ENCODE data around the gene TMEM204. TPM values are rescaled to one million over a fixed set of nuclear protein-coding genes. Genes with fewer than 3 reads are reported as not detected.

Gene TMEM204
- total RNA-seq, 4 donors from 2014 or later = 38.5 to 85.3 (median 66.0) TPM

- no peak for DNase-seq
- TF ChIP-seq POLR2A (IDR thresholded peaks at IDR 0.05) = no peak
- TF ChIP-seq, protein P1, sequence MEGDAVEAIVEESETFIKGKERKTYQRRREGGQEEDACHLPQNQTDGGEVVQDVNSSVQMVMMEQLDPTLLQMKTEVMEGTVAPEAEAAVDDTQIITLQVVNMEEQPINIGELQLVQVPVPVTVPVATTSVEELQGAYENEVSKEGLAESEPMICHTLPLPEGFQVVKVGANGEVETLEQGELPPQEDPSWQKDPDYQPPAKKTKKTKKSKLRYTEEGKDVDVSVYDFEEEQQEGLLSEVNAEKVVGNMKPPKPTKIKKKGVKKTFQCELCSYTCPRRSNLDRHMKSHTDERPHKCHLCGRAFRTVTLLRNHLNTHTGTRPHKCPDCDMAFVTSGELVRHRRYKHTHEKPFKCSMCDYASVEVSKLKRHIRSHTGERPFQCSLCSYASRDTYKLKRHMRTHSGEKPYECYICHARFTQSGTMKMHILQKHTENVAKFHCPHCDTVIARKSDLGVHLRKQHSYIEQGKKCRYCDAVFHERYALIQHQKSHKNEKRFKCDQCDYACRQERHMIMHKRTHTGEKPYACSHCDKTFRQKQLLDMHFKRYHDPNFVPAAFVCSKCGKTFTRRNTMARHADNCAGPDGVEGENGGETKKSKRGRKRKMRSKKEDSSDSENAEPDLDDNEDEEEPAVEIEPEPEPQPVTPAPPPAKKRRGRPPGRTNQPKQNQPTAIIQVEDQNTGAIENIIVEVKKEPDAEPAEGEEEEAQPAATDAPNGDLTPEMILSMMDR (IDR thresholded peaks at IDR 0.05) = no peak
- H3K4me1 ChIP-seq = no peaks in the 10 kb centered on the region
- no peaks in the 10 kb centered on the region for H3K27me3 ChIP-seq
- no peak overlapping the region for H3K27ac ChIP-seq
- peaks cover 14 to 33% of the 10 kb centered on the region in 2 donors for H3K36me3 ChIP-seq
- no peak overlapping the region for H3K4me3 ChIP-seq (replicated peaks in 1 of 3)
- intact Hi-C loops (cut with DNase I) = no loop called here
- no peaks in the 10 kb centered on the region for H3K9me3 ChIP-seq
- WGBS, 2 donors = 90 to 91% methylated on average over 11 of the region's 13 CpGs
These were observed 34.5 kb downstream of the TMEM204 start for GRCh38 chr16:1567988-1568387.

- Histone ChIP-seq H3K27me3 (no peaks in the 10 kb centered on the region), H3K36me3 (peaks cover 10 to 19% of the 10 kb centered on the region in 2 donors), H3K4me1 (no peaks in the 10 kb centered on the region), H3K27ac (no peak overlapping the region), H3K9me3 (no peaks in the 10 kb centered on the region), H3K4me3 (replicated peaks in 1 of 3) (no peak overlapping the region)
- intact Hi-C loops (cut with DNase I) = no loop called here
- no peak for DNase-seq
- TF ChIP-seq POLR2A (IDR thresholded peaks at IDR 0.05) = no peak
- TF ChIP-seq, protein P1 (IDR thresholded peaks at IDR 0.05) = no peak
- 78 to 81% methylated on average over 7 of the region's 7 CpGs for WGBS, 2 donors
These were observed 37.7 kb downstream of the TMEM204 start for GRCh38 chr16:1571012-1571671.

DNA sequence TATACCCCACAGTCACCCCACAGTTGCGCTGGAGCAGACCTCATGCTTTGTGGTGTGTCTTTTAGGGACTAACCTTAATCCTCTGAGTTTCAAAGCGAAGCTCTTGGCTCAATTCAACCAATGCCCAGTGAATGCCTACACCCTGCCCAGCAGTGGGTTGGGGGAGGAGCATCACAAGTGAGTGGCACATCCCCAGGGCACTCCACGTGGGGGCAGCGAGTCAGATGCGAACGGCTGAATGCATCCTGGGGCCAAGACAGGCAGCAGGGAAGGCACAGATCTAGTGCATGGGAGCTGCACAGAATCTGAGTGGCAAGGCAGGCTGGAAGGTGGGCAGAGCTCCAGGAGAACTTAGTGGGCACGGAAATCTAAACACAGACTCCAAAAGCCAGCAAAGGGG lies 39.2 kb downstream of the TMEM204 start:
- H3K4me1 ChIP-seq = no peaks in the 10 kb centered on the region
- H3K9me3 ChIP-seq = no peaks in the 10 kb centered on the region
- intact Hi-C loops (cut with DNase I) = no loop called here
- H3K36me3 ChIP-seq = peaks cover 10 to 16% of the 10 kb centered on the region in 2 donors
- TF ChIP-seq POLR2A (IDR thresholded peaks at IDR 0.05) = no peak
- TF ChIP-seq, protein P1 (IDR thresholded peaks at IDR 0.05) = no peak
- 74 to 90% methylated on average over 7 of the region's 7 CpGs for WGBS, 2 donors
- H3K27me3 ChIP-seq = no peaks in the 10 kb centered on the region
- H3K27ac ChIP-seq = no peak overlapping the region
- no peak overlapping the region for H3K4me3 ChIP-seq (replicated peaks in 1 of 3)
- no peak for DNase-seq

DNA sequence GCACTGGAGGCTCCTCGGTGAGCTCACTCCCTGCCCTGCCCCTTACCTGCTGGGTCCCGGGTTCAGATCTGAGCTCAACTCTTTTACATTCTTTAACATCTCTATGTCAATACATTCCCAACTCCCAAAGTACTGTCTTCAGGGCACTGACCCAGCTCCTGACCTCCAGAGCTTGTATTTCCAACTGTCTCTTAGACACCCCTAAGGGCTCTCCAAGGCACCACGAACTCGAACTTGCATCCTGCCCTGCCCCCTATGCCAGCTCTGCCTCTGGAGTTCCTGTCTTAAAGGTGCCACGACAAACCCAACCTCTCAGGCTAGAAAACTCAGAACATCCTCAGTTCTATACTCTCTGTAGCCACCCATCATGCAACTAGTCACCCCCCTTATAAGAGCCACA lies 39.8 kb downstream of the TMEM204 start:
- Histone ChIP-seq H3K27me3 (no peaks in the 10 kb centered on the region), H3K4me1 (no peaks in the 10 kb centered on the region), H3K9me3 (no peaks in the 10 kb centered on the region), H3K27ac (no peak overlapping the region), H3K36me3 (peaks cover 10 to 20% of the 10 kb centered on the region in 2 donors), H3K4me3 (replicated peaks in 1 of 3) (no peak overlapping the region)
- no peak for DNase-seq
- no peak for TF ChIP-seq POLR2A (IDR thresholded peaks at IDR 0.05)
- TF ChIP-seq, protein P1 (IDR thresholded peaks at IDR 0.05) = no peak
- intact Hi-C loops (cut with DNase I) = no loop called here
- WGBS, 2 donors = 61 to 74% methylated on average over 5 of the region's 5 CpGs

DNA sequence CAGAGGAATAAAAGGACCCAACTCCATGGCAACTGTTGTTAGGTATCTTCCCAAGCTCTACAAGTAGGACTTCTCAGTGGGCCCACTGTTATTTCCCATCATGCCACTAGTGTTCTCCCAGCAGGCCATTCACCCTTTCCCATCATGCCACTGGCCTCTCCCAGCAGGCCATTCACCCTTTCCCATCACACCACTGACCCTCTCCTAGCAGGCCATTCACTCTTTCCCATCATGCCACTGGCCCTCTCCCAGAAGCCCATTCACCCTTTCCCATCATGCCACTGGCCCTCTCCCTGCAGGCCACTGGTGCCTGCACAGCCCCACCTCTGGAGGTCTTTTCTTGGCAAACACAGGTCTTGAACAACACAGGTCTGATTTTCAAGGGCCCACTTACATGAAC lies 42.1 kb downstream of the TMEM204 start:
- TF ChIP-seq, protein P1 (IDR thresholded peaks at IDR 0.05) = no peak
- peaks cover 29% of the 10 kb centered on the region in 2 donors for H3K36me3 ChIP-seq

More for the DNA sequence above, 42.1 kb downstream of the TMEM204 start:
- H3K4me1 ChIP-seq = no peaks in the 10 kb centered on the region
- DNase-seq = no peak
- H3K27me3 ChIP-seq = no peaks in the 10 kb centered on the region
- no peak overlapping the region for H3K4me3 ChIP-seq (replicated peaks in 1 of 3)
- intact Hi-C loops (cut with DNase I) = no loop called here
- no peaks in the 10 kb centered on the region for H3K9me3 ChIP-seq
- no peak overlapping the region for H3K27ac ChIP-seq

Data from thyroid gland (tissue), 4 donors.